Skeletal muscle satellite cell (primary cell): ENCODE results near the gene PRICKLE2.

Source experiments
- H3K27me3 ChIP-seq: 2 replicates; pipeline ENCODE4 v1.7.0; 2013; ENCODE audit warnings: low read length; ENCODE audit not compliant: control insufficient read depth, insufficient read depth
- H3K36me3 ChIP-seq: 2 replicates; pipeline ENCODE4 v1.7.0; 2013; ENCODE audit warnings: mild to moderate bottlenecking, control low read depth, low read length; ENCODE audit not compliant: insufficient read depth
- H3K4me1 ChIP-seq: 2 replicates; pipeline ENCODE4 v1.7.0; 2013; ENCODE audit warnings: low read length; ENCODE audit not compliant: control insufficient read depth, insufficient read depth
- H3K4me2 ChIP-seq: 2 replicates; pipeline ENCODE4 v1.7.0; 2013; ENCODE audit warnings: mild to moderate bottlenecking, low read length
- H3K4me3 ChIP-seq: 2 replicates; pipeline ENCODE4 v1.7.0; 2013; ENCODE audit warnings: low read length
- H3K9ac ChIP-seq: 2 replicates; pipeline ENCODE4 v1.7.0; 2013; ENCODE audit warnings: mild to moderate bottlenecking, low read depth, low read length, moderate library complexity
- H3K9me3 ChIP-seq: replicated peaks from 2 replicates; pipeline ENCODE4 v1.7.0; 2013; ENCODE audit warnings: mild to moderate bottlenecking, control low read depth, low read length

PRICKLE2 gene

GRCh38 chr3:64215559-64215958, 9.7 kb downstream of the PRICKLE2 start:
- Histone ChIP-seq H3K27me3 (no peaks in the 10 kb centered on the region), H3K36me3 (no peaks in the 10 kb centered on the region), H3K4me1 (peaks cover 35% of the 10 kb centered on the region), H3K4me3 (no peak overlapping the region), H3K9me3 (no peaks in the 10 kb centered on the region), H3K4me2 (no peak overlapping the region), H3K9ac (no peak overlapping the region)

- no peak overlapping the region for H3K4me3 ChIP-seq
- peaks cover 34% of the 10 kb centered on the region for H3K4me1 ChIP-seq
- H3K27me3 ChIP-seq: no peaks in the 10 kb centered on the region
- peak overlapping the region; percentile 82 for H3K4me2 ChIP-seq
- no peaks in the 10 kb centered on the region for H3K9me3 ChIP-seq
- H3K36me3 ChIP-seq: no peaks in the 10 kb centered on the region
- no peak overlapping the region for H3K9ac ChIP-seq
These were observed 10.2 kb downstream of the PRICKLE2 start for GRCh38 chr3:64215103-64215502.

GRCh38 chr3:64214381-64215018, 10.8 kb downstream of the PRICKLE2 start:
- Histone ChIP-seq H3K4me3 (peak overlapping the region; percentile 56), H3K36me3 (no peaks in the 10 kb centered on the region), H3K4me2 (peak overlapping the region; percentile 82), H3K27me3 (no peaks in the 10 kb centered on the region), H3K9ac (peak overlapping the region; percentile 58), H3K9me3 (no peaks in the 10 kb centered on the region), H3K4me1 (peaks cover 35% of the 10 kb centered on the region)

- Histone ChIP-seq H3K27me3 (no peaks in the 10 kb centered on the region), H3K9ac (peak overlapping the region; percentile 58), H3K36me3 (no peaks in the 10 kb centered on the region), H3K4me2 (peak overlapping the region; percentile 82), H3K9me3 (no peaks in the 10 kb centered on the region), H3K4me3 (peak overlapping the region; percentile 56), H3K4me1 (peaks cover 36% of the 10 kb centered on the region)
These were observed 11.3 kb downstream of the PRICKLE2 start for GRCh38 chr3:64213962-64214379.

- H3K36me3 ChIP-seq: no peaks in the 10 kb centered on the region
- H3K4me2 ChIP-seq: peak overlapping the region; percentile 82
- H3K27me3 ChIP-seq: no peaks in the 10 kb centered on the region
- H3K4me3 ChIP-seq: peak overlapping the region; percentile 56
- H3K9ac ChIP-seq: peak overlapping the region; percentile 58
- H3K4me1 ChIP-seq: peaks cover 36% of the 10 kb centered on the region
- H3K9me3 ChIP-seq: no peaks in the 10 kb centered on the region
These were observed 11.9 kb downstream of the PRICKLE2 start for GRCh38 chr3:64213224-64213878.

- Histone ChIP-seq H3K9me3 (no peaks in the 10 kb centered on the region), H3K36me3 (no peaks in the 10 kb centered on the region), H3K9ac (no peak overlapping the region), H3K4me3 (no peak overlapping the region), H3K4me1 (peaks cover 41% of the 10 kb centered on the region), H3K4me2 (no peak overlapping the region), H3K27me3 (no peaks in the 10 kb centered on the region)
These were observed 15.2 kb downstream of the PRICKLE2 start for GRCh38 chr3:64209866-64210621.

- Histone ChIP-seq H3K27me3 (no peaks in the 10 kb centered on the region), H3K9me3 (no peaks in the 10 kb centered on the region), H3K9ac (no peak overlapping the region), H3K36me3 (no peaks in the 10 kb centered on the region), H3K4me2 (peak overlapping the region; percentile 23), H3K4me3 (no peak overlapping the region), H3K4me1 (peaks cover 35% of the 10 kb centered on the region)
These were observed 17.8 kb downstream of the PRICKLE2 start for GRCh38 chr3:64207289-64208080.

- no peaks in the 10 kb centered on the region for H3K27me3 ChIP-seq
- H3K9ac ChIP-seq: no peak overlapping the region
- no peaks in the 10 kb centered on the region for H3K36me3 ChIP-seq
- no peak overlapping the region for H3K4me3 ChIP-seq
- no peaks in the 10 kb centered on the region for H3K9me3 ChIP-seq
- no peak overlapping the region for H3K4me2 ChIP-seq
- H3K4me1 ChIP-seq: peaks cover 24% of the 10 kb centered on the region
These were observed 21.0 kb downstream of the PRICKLE2 start for GRCh38 chr3:64203969-64204908.

- H3K36me3 ChIP-seq: peaks cover 6% of the 10 kb centered on the region
- no peaks in the 10 kb centered on the region for H3K9me3 ChIP-seq
These were observed 22.1 kb downstream of the PRICKLE2 start for GRCh38 chr3:64203216-64203615.

GRCh38 chr3:64199932-64200331, 25.3 kb downstream of the PRICKLE2 start:
- Histone ChIP-seq H3K4me3 (no peak overlapping the region), H3K4me1 (peaks cover 12% of the 10 kb centered on the region), H3K9ac (no peak overlapping the region), H3K27me3 (no peaks in the 10 kb centered on the region), H3K4me2 (no peak overlapping the region), H3K9me3 (no peaks in the 10 kb centered on the region), H3K36me3 (peaks cover 19% of the 10 kb centered on the region)

More at GRCh38 chr3:64203216-64203615, 22.1 kb downstream of the PRICKLE2 start:
- Histone ChIP-seq H3K9ac (no peak overlapping the region), H3K4me1 (peaks cover 24% of the 10 kb centered on the region), H3K4me3 (no peak overlapping the region), H3K27me3 (no peaks in the 10 kb centered on the region), H3K4me2 (no peak overlapping the region)
